GM21529 (cell line): Measurements from ENCODE around the gene PGPEP1.
A peak's percentile ranks its signal among the peaks of the same experiment; 100 is the strongest.

Source experiments
- ATAC-seq: cut with Tn5 transposase; IDR thresholded peaks from one replicate; pipeline ENCODE4 v1.9.1; 2021; ENCODE audit not compliant: unreplicated experiment

PGPEP1 gene

DNA sequence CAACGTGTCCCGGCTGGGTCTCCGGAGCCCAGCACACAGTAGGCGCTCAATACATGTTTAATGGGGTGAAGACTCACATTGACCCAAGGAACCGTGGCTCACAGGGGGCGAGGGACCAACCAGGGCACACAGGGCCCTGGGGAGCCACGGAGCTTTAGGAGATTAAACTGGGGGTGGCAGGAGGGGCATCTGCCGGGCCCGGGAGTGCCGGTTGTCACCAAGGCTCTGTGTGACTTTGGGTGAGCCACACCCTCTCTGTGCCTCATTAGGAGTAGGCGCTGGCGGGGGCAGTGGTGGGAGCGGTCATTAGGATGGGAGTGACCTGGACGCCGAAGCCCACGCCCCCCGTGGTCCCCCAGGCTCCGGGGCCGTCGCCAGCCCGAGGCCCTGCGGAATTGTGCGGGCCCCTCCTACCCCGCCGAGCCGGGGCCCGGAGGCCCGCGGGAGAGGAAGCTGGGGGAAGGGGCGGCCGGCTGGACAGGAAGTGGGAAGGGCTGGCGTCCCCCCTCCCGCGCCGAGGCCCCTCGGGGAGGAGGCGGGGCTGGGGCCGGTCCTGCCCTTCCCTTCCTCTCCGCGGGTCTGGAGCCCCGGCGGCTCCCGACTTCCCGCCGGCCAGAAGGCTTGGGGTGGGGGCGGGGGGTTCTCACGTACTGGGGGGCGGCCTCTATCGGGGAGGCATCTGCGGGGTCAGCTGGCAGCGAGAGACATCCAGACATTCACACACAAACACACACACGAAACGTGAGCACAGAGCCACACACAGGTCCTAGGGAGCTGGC, 77.0 kb downstream of the PGPEP1 start:
- no peak for ATAC-seq

- ATAC-seq: no peak
Observed at GRCh38 chr19:18418029-18418482, 77.7 kb downstream of the PGPEP1 start.

GRCh38 chr19:18418483-18419194, 78.2 kb downstream of the PGPEP1 start:
- no peak for ATAC-seq

DNA sequence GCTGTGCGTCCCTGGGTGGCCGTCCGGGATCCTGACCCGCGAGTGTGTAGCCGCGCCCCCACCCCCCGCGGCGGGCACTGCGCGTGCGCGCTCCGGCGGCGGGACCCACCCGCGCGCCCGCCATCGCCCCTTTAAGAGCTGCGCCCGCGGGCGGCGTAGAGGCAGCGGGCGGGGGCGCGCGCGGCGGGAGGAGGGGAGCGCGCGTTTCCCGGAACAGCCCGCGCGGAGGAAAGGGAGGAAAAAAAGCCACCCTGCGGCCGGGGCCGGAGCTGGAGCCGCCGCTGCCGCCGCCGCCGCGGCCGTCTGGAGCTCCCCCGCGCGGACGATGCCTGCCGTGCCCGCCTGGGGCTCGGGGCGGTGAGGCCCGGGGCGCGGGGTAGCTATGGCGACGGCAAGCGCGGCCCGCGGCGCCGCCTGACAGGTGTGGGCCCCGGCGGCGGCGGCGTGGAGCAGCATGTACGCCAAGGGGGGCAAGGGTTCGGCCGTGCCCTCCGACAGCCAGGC, 78.8 kb downstream of the PGPEP1 start, which contains the start of gene SSBP4:
Gene SSBP4, plus strand, starts transcription at position 204 of the 504 bp plus-strand sequence. Its CDS starts 251 bp downstream, at position 455.
- peak; percentile 32 for ATAC-seq
